Lower leg skin (tissue), 3 donors: ENCODE data around the gene GNAL.

Experiments
- POLR2A ChIP-seq, 2 donors: fragments of 450-650 bp; IDR thresholded peaks; one replicate each; pipeline ENCODE4 v1.6.1; 2016 to 2017; ENCODE audit warnings: antibody characterized with exemption in 2 of 2, mild to moderate bottlenecking in 1 of 2, moderate library complexity in 1 of 2
- TF ChIP-seq, protein P1 (sequence below), 3 donors: fragments of 450-650 bp; IDR thresholded peaks; one replicate each; pipeline ENCODE4 v1.5.1; 2016; ENCODE audit warnings: antibody characterized with exemption in 3 of 3, mild to moderate bottlenecking in 3 of 3, moderate library complexity in 2 of 3

DNA sequence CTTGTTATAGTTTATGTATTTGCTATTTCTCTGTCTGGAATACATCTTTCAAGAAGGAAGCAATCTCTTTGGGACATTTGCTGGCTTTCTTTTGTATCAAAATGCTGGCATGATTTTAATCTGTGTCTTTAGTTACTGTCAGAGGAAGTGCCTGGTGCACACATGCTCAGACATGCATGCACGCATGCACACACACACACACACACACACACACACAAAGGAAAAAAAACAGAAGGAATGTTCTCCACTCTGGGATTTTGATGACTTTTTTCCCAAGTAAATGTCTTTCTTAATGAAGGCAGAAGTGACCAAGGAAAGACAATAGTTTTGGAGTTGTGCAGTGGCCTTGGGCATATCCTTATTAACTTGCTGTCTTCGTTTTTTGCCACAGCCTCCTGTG lies 6.7 kb downstream of the GNAL start:
- TF ChIP-seq, protein P1, sequence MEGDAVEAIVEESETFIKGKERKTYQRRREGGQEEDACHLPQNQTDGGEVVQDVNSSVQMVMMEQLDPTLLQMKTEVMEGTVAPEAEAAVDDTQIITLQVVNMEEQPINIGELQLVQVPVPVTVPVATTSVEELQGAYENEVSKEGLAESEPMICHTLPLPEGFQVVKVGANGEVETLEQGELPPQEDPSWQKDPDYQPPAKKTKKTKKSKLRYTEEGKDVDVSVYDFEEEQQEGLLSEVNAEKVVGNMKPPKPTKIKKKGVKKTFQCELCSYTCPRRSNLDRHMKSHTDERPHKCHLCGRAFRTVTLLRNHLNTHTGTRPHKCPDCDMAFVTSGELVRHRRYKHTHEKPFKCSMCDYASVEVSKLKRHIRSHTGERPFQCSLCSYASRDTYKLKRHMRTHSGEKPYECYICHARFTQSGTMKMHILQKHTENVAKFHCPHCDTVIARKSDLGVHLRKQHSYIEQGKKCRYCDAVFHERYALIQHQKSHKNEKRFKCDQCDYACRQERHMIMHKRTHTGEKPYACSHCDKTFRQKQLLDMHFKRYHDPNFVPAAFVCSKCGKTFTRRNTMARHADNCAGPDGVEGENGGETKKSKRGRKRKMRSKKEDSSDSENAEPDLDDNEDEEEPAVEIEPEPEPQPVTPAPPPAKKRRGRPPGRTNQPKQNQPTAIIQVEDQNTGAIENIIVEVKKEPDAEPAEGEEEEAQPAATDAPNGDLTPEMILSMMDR (IDR thresholded peaks at IDR 0.05) = no peak
- no peak for TF ChIP-seq POLR2A (IDR thresholded peaks at IDR 0.05)
